Tibial nerve (tissue), 4 donors: ENCODE results near the gene LSM11. TPM values are rescaled to one million over a fixed set of nuclear protein-coding genes. Genes with fewer than 3 reads are reported as not detected.

Source experiments
- DNase-seq, 2 donors: peaks; one replicate each; pipeline ENCODE4 v3.0.0-alpha.2; 2019; ENCODE audit warnings: low spot score in 2 of 2
- H3K27ac ChIP-seq, 4 donors: fragments of 200-600 bp; sonication (generic) in 3 of 4; one replicate each; pipeline ENCODE4 v1.5.1; 2017 to 2019; ENCODE audit warnings: mild to moderate bottlenecking in 1 of 4
- H3K27me3 ChIP-seq, 2 donors: fragments of 200-600 bp; sonication (generic) in 1 of 2; one replicate each; pipeline versions ENCODE4 v1.5.1 to v1.6.0; 2017 to 2019
- H3K36me3 ChIP-seq, 3 donors: fragments of 200-600 bp; sonication (generic); one replicate each; pipeline ENCODE4 v1.5.1; 2018 to 2019
- H3K4me1 ChIP-seq, 4 donors: fragments of 200-600 bp; sonication (generic) in 3 of 4; one replicate each; pipeline ENCODE4 v1.5.1; 2017 to 2019
- H3K4me3 ChIP-seq, 4 donors: fragments of 200-600 bp; sonication (generic) in 3 of 4; one replicate each; pipeline ENCODE4 v1.5.1; 2017 to 2019; ENCODE audit warnings: mild to moderate bottlenecking in 1 of 4, moderate library complexity in 1 of 4
- H3K9me3 ChIP-seq, 4 donors: fragments of 200-600 bp; sonication (generic) in 3 of 4; one replicate each; pipeline ENCODE4 v1.5.1; 2017 to 2019
- CTCF ChIP-seq, 5 experiments: fragments of 200-600 bp in 3 of 5; fragments of 450-650 bp in 2 of 5; sonication (generic) in 3 of 5; IDR thresholded peaks; one replicate each; pipeline ENCODE4 v1.5.1; 2016 to 2019; ENCODE audit warnings: antibody characterized with exemption in 5 of 5, mild to moderate bottlenecking in 3 of 5, moderate library complexity in 2 of 5
- EP300 ChIP-seq, 2 donors: sonication (generic); formaldehyde crosslinking; IDR thresholded peaks; one replicate each; pipeline ENCODE4 v1.6.1; 2017; ENCODE audit warnings: antibody characterized with exemption in 2 of 2, mild to moderate bottlenecking in 1 of 2
- POLR2A ChIP-seq, 2 donors: fragments of 450-650 bp; IDR thresholded peaks; one replicate each; pipeline ENCODE4 v1.6.1; 2017; ENCODE audit warnings: antibody characterized with exemption in 2 of 2, mild to moderate bottlenecking in 2 of 2, moderate library complexity in 2 of 2
- WGBS, 2 donors: methylation state at CpG; one replicate each; pipeline ENCODE4 v1.1.5; 2018; 5-methylcytosine and 5-hydroxymethylcytosine counted together
- small RNA-seq: library from RNA; depleted of rRNA; stranded (forward); fragments of <200 nt; gene quantifications from one replicate; pipeline ENCODE3, GENCODE V24; 2016
- total RNA-seq, 4 donors: library from RNA; depleted of rRNA; stranded (reverse); fragments of >200 nt; gene quantifications; one replicate each; pipeline ENCODE4 v1.1.0, GENCODE V29; 2016

LSM11 gene
- total RNA-seq, 4 donors from 2014 or later = 2.1 to 4.2 (median 3.6) TPM

- TF ChIP-seq CTCF (IDR thresholded peaks at IDR 0.05) = no peak
- TF ChIP-seq POLR2A (IDR thresholded peaks at IDR 0.05) = no peak
- no peak for TF ChIP-seq EP300 (IDR thresholded peaks at IDR 0.05)
- Histone ChIP-seq H3K4me1 (no peaks in the 10 kb centered on the region), H3K4me3 (no peak overlapping the region), H3K27ac (no peak overlapping the region), H3K9me3 (no peaks in the 10 kb centered on the region), H3K36me3 (peaks cover 0 to 61% (median 6%) of the 10 kb centered on the region in 3 donors), H3K27me3 (no peaks in the 10 kb centered on the region)
- WGBS, 2 donors = 80% methylated on average over 4 of the region's 4 CpGs
- no peak for DNase-seq
These were observed 49.8 kb downstream of the LSM11 start for GRCh38 chr5:157793301-157793700.

- Histone ChIP-seq H3K27me3 (no peaks in the 10 kb centered on the region), H3K9me3 (no peaks in the 10 kb centered on the region), H3K4me3 (no peak overlapping the region), H3K36me3 (peaks cover 0 to 53% (median 0%) of the 10 kb centered on the region in 3 donors), H3K27ac (no peak overlapping the region), H3K4me1 (no peaks in the 10 kb centered on the region)
- DNase-seq = no peak
- WGBS, 2 donors = 93 to 97% methylated on average over 1 of the region's 1 CpG
- TF ChIP-seq CTCF (IDR thresholded peaks at IDR 0.05) (no peak), POLR2A (IDR thresholded peaks at IDR 0.05) (no peak), EP300 (IDR thresholded peaks at IDR 0.05) (no peak)
These were observed 56.1 kb downstream of the LSM11 start for GRCh38 chr5:157799578-157799977.

- TF ChIP-seq EP300 (IDR thresholded peaks at IDR 0.05) (no peak), POLR2A (IDR thresholded peaks at IDR 0.05) (no peak), CTCF (IDR thresholded peaks at IDR 0.05) (no peak)
- H3K4me1 ChIP-seq = no peaks in the 10 kb centered on the region
- WGBS, 2 donors = 87 to 89% methylated on average over 1 of the region's 1 CpG
- H3K9me3 ChIP-seq = no peaks in the 10 kb centered on the region
- no peaks in the 10 kb centered on the region for H3K27me3 ChIP-seq
- DNase-seq = no peak
- H3K27ac ChIP-seq = no peak overlapping the region
- H3K36me3 ChIP-seq = peaks cover 0 to 56% (median 0%) of the 10 kb centered on the region in 3 donors
- H3K4me3 ChIP-seq = no peak overlapping the region
These were observed 56.6 kb downstream of the LSM11 start for GRCh38 chr5:157800137-157800536.

- no peaks in the 10 kb centered on the region for H3K9me3 ChIP-seq
- no peak for DNase-seq
- H3K27ac ChIP-seq = no peak overlapping the region
- no peaks in the 10 kb centered on the region for H3K27me3 ChIP-seq
- H3K4me3 ChIP-seq = no peak overlapping the region
- H3K4me1 ChIP-seq = no peaks in the 10 kb centered on the region
- H3K36me3 ChIP-seq = peaks cover 0 to 59% (median 0%) of the 10 kb centered on the region in 3 donors
- WGBS, 2 donors = 95 to 98% methylated on average over 6 of the region's 6 CpGs
- TF ChIP-seq POLR2A (IDR thresholded peaks at IDR 0.05) (no peak), EP300 (IDR thresholded peaks at IDR 0.05) (no peak), CTCF (IDR thresholded peaks at IDR 0.05) (no peak)
These were observed 59.2 kb downstream of the LSM11 start for GRCh38 chr5:157802736-157803135.

DNA sequence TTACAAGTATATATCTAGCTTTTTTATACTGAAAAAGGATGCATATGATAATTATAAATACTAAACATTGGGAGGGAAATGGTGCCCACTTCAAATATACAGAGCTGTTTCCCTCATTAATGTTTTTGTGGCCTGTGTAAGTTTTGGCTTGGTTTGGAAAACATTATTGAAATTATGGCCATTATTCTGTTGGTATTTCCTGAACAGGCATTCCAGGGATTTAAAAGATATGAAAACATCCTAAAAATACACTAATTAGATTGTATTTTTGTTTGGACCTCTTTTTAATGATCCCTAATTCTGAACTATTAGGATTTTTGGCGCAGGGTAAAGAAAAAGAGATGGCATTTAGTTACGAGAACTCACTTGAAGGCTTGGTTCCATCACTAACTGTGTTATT is 64.5 kb downstream of the LSM11 start:
- Histone ChIP-seq H3K36me3 (peaks cover 4 to 73% (median 6%) of the 10 kb centered on the region in 3 donors), H3K4me3 (no peak overlapping the region), H3K4me1 (no peaks in the 10 kb centered on the region), H3K27me3 (no peaks in the 10 kb centered on the region), H3K9me3 (no peaks in the 10 kb centered on the region), H3K27ac (no peak overlapping the region)
- no peak for DNase-seq
- WGBS, 2 donors = 89% methylated on average over 2 of the region's 2 CpGs
- TF ChIP-seq POLR2A (IDR thresholded peaks at IDR 0.05) (no peak), EP300 (IDR thresholded peaks at IDR 0.05) (no peak), CTCF (IDR thresholded peaks at IDR 0.05) (no peak)

Small RNA genes within 50 kb of the gene (small RNA-seq; reads per million reads assigned to genes)
- not detected for gene AC026407.1
- gene RNU6-260P = not detected

Other genes starting within 250 kb of the LSM11 start
- 10 to 100 TPM in 2 of 4 donors, 1 to 10 TPM in 2; 7.2 to 13.2 (median 9.5) TPM for gene ADAM19, start 167.9 kb upstream of the LSM11 start, total RNA-seq
- gene SOX30, start 91.3 kb upstream of the LSM11 start, total RNA-seq = under 1 TPM in 1 of 4 donors, not detected in 3; 0.20 TPM
- not detected for gene C5orf52, start 72.2 kb upstream of the LSM11 start, total RNA-seq
- 10 to 100 TPM in 2 of 4 donors, 1 to 10 TPM in 2; 4.9 to 11.5 (median 9.2) TPM for gene THG1L, start 12.3 kb upstream of the LSM11 start, total RNA-seq
- 10 to 100 TPM; 48.3 to 84.6 (median 61.7) TPM for gene CLINT1, start 115.4 kb downstream of the LSM11 start, total RNA-seq